Right lobe of liver (tissue), 4 donors: ENCODE results near the gene THPO.

Experiments
- CTCF ChIP-seq, 4 donors: fragments of 200-600 bp in 3 of 4; fragments of 450-650 bp in 1 of 4; IDR thresholded peaks; one replicate each; pipeline versions ENCODE4 v1.5.1 to v1.8.0; 2016 to 2022; ENCODE audit warnings: antibody characterized with exemption in 4 of 4, mild to moderate bottlenecking in 2 of 4
- POLR2A ChIP-seq: fragments of 450-650 bp; IDR thresholded peaks from one replicate; pipeline ENCODE4 v1.6.1; 2017; ENCODE audit warnings: antibody characterized with exemption, mild to moderate bottlenecking
- donor health status: DM: no; HTN: no; CAD: no.
- donor health status: DM: no; HTN: no; CAD: no.
- donor health status: DM: no; HTN: yes; CAD: no.

GRCh38 chr3:184327171-184327570 lies 50.8 kb downstream of the THPO start:
- TF ChIP-seq POLR2A (no peak), CTCF (IDR thresholded peaks at IDR 0.05) (no peak)
